Keratinocyte (primary cell): ENCODE results near the gene ZBTB46. TPM values are rescaled to one million over a fixed set of nuclear protein-coding genes. Genes with fewer than 3 reads are reported as not detected.

ENCODE experiments used
- DNase-seq: peaks from one replicate; pipeline ENCODE4 v3.0.0-alpha.2; 2011; ENCODE audit warnings: low read depth, missing footprints, low spot score
- FAIRE-seq: peaks from 2 replicates; lab custom pipeline; 2011; peaks lifted over from hg19 to GRCh38; lab: Jason Lieb, UNC
- H2AFZ ChIP-seq: 2 replicates; pipeline ENCODE4 v1.6.0; 2012; ENCODE audit warnings: low read length, control low read depth, inconsistent platforms; ENCODE audit not compliant: control insufficient read depth
- H3K27ac ChIP-seq: 2 replicates; pipeline ENCODE4 v1.5.1; 2011; ENCODE audit warnings: low read length; ENCODE audit not compliant: control insufficient read depth, insufficient read depth
- H3K27me3 ChIP-seq: 3 replicates; pipeline ENCODE4 v1.6.0; 2011; ENCODE audit warnings: low read length; ENCODE audit not compliant: control insufficient read depth, insufficient read depth; ENCODE audit errors: extremely low read depth
- H3K36me3 ChIP-seq, 2 experiments: 2 replicates in 1 of 2; 3 replicates in 1 of 2; pipeline ENCODE4 v1.5.1; 2011; ENCODE audit warnings: low read length in 2 of 2, mild to moderate bottlenecking in 1 of 2; ENCODE audit not compliant: control insufficient read depth in 2 of 2, insufficient read depth in 2 of 2; ENCODE audit errors: extremely low read depth in 1 of 2
- H3K4me1 ChIP-seq: 3 replicates; pipeline ENCODE4 v1.5.1; 2011; ENCODE audit warnings: low read length; ENCODE audit not compliant: control insufficient read depth, insufficient read depth; ENCODE audit errors: extremely low read depth
- H3K4me2 ChIP-seq: 3 replicates; pipeline ENCODE4 v1.6.0; 2011; ENCODE audit warnings: low read depth, low read length; ENCODE audit not compliant: control insufficient read depth, insufficient read depth; ENCODE audit errors: extremely low read depth
- H3K4me3 ChIP-seq, 3 experiments: fragments of 200-600 bp in 1 of 3; sonication (generic) in 1 of 3; 2 replicates in 2 of 3; 3 replicates in 1 of 3; pipeline ENCODE4 v1.5.1; 2011 to 2016; ENCODE audit warnings: low read length in 3 of 3, mild to moderate bottlenecking in 3 of 3, control low read depth in 2 of 3, inconsistent platforms in 1 of 3, low read depth in 1 of 3, mixed read lengths in 1 of 3, mixed run types in 1 of 3, moderate library complexity in 1 of 3; ENCODE audit not compliant: control insufficient read depth in 2 of 3, insufficient read depth in 2 of 3; ENCODE audit errors: extremely low read depth in 1 of 3
- H3K79me2 ChIP-seq: 2 replicates; pipeline ENCODE4 v1.6.0; 2012; ENCODE audit warnings: low read length; ENCODE audit not compliant: control insufficient read depth, insufficient read depth
- H3K9ac ChIP-seq: 3 replicates; pipeline ENCODE4 v1.6.0; 2011; ENCODE audit warnings: low read length; ENCODE audit not compliant: control insufficient read depth, insufficient read depth; ENCODE audit errors: extremely low read depth
- H3K9me1 ChIP-seq: 3 replicates; pipeline ENCODE4 v1.6.0; 2011; ENCODE audit warnings: low read length; ENCODE audit not compliant: control insufficient read depth, insufficient read depth; ENCODE audit errors: extremely low read depth
- H3K9me3 ChIP-seq: 2 replicates; pipeline ENCODE4 v1.5.1; 2012; ENCODE audit warnings: low read depth, low read length; ENCODE audit not compliant: control insufficient read depth
- H4K20me1 ChIP-seq: 3 replicates; pipeline ENCODE4 v1.6.0; 2011; ENCODE audit warnings: low read length; ENCODE audit not compliant: control insufficient read depth, insufficient read depth; ENCODE audit errors: extremely low read depth
- CTCF ChIP-seq, 3 experiments: IDR thresholded peaks in 1 of 3; conservative IDR thresholded peaks in 1 of 3; optimal IDR thresholded peaks in 1 of 3; 2 replicates in 2 of 3; 3 replicates in 1 of 3; pipeline versions ENCODE3 to v1.5.1; 2011; ENCODE audit warnings: low read length in 3 of 3, mild to moderate bottlenecking in 3 of 3, moderate library complexity in 2 of 3, control low read depth in 1 of 3, inconsistent platforms in 1 of 3; ENCODE audit not compliant: insufficient read depth in 2 of 3; ENCODE audit errors: extremely low read depth in 1 of 3
- EZH2 ChIP-seq: IDR thresholded peaks from one replicate; pipeline ENCODE4 v1.6.1; 2012; ENCODE audit warnings: inconsistent platforms, mild to moderate bottlenecking, low read length, moderate library complexity
- dilution Hi-C: fragments of 300-500 bp; cut with MboI; formaldehyde crosslinking; loops from one replicate; pipeline ENCODE4 v1.7.0; 2020; ENCODE audit warnings: low sequenced_read_pairs; ENCODE audit not compliant: extremely low pct_ligation_motif_present
- polyA plus RNA-seq, 5 experiments: library from polyadenylated mRNA; depleted of rRNA in 3 of 5; stranded (reverse) in 3 of 5; stranded (forward) in 1 of 5; unstranded in 1 of 5; fragments of >200 nt; gene quantifications; 1 replicate in 1 of 5; 2 replicates in 3 of 5; 3 replicates in 1 of 5; pipeline versions ENCODE4 v1.2.1 to v1.2.3, GENCODE V29; 2011 to 2012; ENCODE audit warnings: missing spikeins in 2 of 5, low read depth in 1 of 5, low replicate concordance in 1 of 5

Gene ZBTB46
- polyA plus RNA-seq, 1 donor (not counting 4 experiments of a cell fraction or from before 2014, with no cell fraction given), result 0.12 TPM

- no peaks in the 10 kb centered on the region for H4K20me1 ChIP-seq
- no peaks in the 10 kb centered on the region for H3K4me1 ChIP-seq
- no peaks in the 10 kb centered on the region for H3K9me3 ChIP-seq
- no peak for DNase-seq
- H3K9ac ChIP-seq, result no peak overlapping the region
- no peaks in the 10 kb centered on the region for H3K79me2 ChIP-seq
- no peaks in the 10 kb centered on the region for H3K36me3 ChIP-seq
- dilution Hi-C loops, result no loop called here
- peaks cover 3% of the 10 kb centered on the region for H3K27me3 ChIP-seq
- no peak overlapping the region for H3K4me3 ChIP-seq
- no peak for FAIRE-seq
- H2AFZ ChIP-seq, result no peak overlapping the region
- H3K27ac ChIP-seq, result no peak overlapping the region
- no peaks in the 10 kb centered on the region for H3K9me1 ChIP-seq
- H3K4me2 ChIP-seq, result no peak overlapping the region
- TF ChIP-seq EZH2, result no peak
- TF ChIP-seq CTCF (optimal IDR thresholded peaks at IDR 0.05 in 1 of 3, IDR thresholded peaks at IDR 0.05 in 1 of 3, conservative IDR thresholded peaks at IDR 0.05 in 1 of 3; ENCODE audit: extremely low read depth in 1 of 3, insufficient read depth in 2 of 3, low read length in 3 of 3), result no peak
These were observed 74.4 kb downstream of the ZBTB46 start for GRCh38 chr20:63756648-63756991.

- no peaks in the 10 kb centered on the region for H3K4me1 ChIP-seq
- no peak for FAIRE-seq
- H3K79me2 ChIP-seq, result no peaks in the 10 kb centered on the region
- TF ChIP-seq CTCF (optimal IDR thresholded peaks at IDR 0.05 in 1 of 3, IDR thresholded peaks at IDR 0.05 in 1 of 3, conservative IDR thresholded peaks at IDR 0.05 in 1 of 3; ENCODE audit: extremely low read depth in 1 of 3, insufficient read depth in 2 of 3, low read length in 3 of 3) (no peak), EZH2 (no peak)
- no peak overlapping the region for H2AFZ ChIP-seq
- no peak overlapping the region for H3K4me3 ChIP-seq
- no peak overlapping the region for H3K9ac ChIP-seq
- no peaks in the 10 kb centered on the region for H4K20me1 ChIP-seq
- no peaks in the 10 kb centered on the region for H3K9me3 ChIP-seq
- no peak overlapping the region for H3K27ac ChIP-seq
- H3K9me1 ChIP-seq, result no peaks in the 10 kb centered on the region
- H3K27me3 ChIP-seq, result peaks cover 3% of the 10 kb centered on the region
- H3K36me3 ChIP-seq, result no peaks in the 10 kb centered on the region
- no peak for DNase-seq
- dilution Hi-C loops, result no loop called here
- no peak overlapping the region for H3K4me2 ChIP-seq
These were observed 75.0 kb downstream of the ZBTB46 start for GRCh38 chr20:63755933-63756647.
